ACHN (cell line): ENCODE measurements around the gene P3H3.
"Not testable (repeated sequence)": the region's sequence is repeated elsewhere in the genome, so short reads cannot be mapped to it uniquely, and the experiment has no call there.

Experiments used
- DNase-seq: peaks from one replicate; pipeline ENCODE4 v3.0.0-alpha.2; 2015
- in situ Hi-C: cut with HindIII; loops from 2 replicates; pipeline ENCODE4 v1.10.0; 2017; ENCODE audit warnings: low sequenced_read_pairs, low pct_ligation_motif_present, low pct_unique_long_range_greater_than_20kb

The P3H3 gene

GRCh38 chr12:6870304-6870703 is 42.1 kb downstream of the P3H3 start:
- DNase-seq, in situ Hi-C loops: not testable (repeated sequence)

- in situ Hi-C loops: no loop called here
- peak; percentile 67 for DNase-seq
Observed at GRCh38 chr12:6871052-6871957, 43.1 kb downstream of the P3H3 start.

GRCh38 chr12:6872073-6873048 is 44.2 kb downstream of the P3H3 start:
- DNase-seq: peak; percentile 88

DNA sequence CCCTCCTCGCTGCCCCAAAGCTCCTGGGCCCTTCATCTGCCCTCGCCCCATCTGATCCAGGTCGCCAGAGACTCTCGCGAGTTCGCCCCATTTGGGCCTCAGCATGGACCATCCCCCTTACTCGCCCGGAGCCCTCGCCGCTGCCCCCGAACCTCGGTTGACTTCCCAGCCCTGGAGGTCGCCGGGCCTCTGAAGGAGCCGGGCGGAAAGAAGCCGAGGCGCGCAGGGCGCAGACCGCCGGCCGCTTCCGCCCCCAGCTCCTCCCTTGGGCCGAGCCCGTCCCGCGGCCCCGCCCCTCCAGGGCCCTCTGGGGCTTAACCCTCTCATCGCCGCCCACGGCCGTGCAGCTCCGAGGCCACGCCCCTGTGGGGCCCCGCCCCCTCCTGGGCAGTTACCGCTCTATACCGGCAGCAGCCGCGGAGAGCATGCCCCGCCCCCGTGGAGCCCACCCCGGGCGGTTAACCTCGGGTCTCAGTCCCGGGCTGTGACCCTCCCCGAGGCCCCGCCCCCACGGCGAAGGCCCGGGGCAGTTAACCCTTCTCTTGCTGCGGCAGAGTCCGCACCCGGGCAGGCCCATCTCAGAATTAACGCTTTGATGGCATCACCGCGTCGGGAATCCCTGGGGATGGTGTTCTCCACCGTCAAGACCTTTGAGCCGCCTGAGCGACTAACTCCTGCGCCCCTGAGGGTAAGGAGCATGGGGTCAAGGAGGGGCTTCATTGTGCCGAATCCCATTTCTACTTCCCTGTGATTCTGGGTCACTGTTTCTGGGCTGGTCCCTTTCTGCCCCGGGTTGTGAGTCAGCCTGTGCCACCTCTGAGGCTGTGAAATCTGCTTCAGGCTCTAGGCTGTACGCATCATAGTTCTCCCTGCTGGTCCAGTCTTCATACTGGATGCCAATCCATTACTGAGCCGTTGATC is 45.1 kb downstream of the P3H3 start, which contains the start of gene SPSB2:
Gene SPSB2 (minus strand): TSS at position 210 of the 921 bp plus-strand sequence. CDS start 402 bp downstream, outside the sequence.
- peak; percentile 100 for DNase-seq
- in situ Hi-C loops: no loop called here

More at GRCh38 chr12:6872073-6873048, 44.2 kb downstream of the P3H3 start:
- in situ Hi-C loops: no loop called here

DNA sequence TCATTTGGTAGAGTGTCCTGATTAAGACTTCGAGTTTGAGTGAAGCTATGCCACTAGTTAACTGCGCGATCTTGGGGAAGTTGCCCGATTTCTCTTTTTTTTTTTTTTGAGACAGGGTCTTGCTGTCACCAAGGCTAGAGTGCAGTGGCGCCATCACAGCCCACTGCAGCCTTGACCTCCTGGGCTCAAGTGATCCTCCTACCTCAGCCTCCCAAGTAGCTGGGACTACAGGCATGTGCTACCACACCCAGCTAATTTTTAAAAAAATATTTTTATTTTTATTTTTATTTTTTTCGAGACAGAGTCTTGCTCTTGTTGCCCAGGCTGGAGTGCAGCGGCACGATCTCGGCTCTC is 45.8 kb downstream of the P3H3 start:
- DNase-seq, in situ Hi-C loops: not testable (repeated sequence)

DNA sequence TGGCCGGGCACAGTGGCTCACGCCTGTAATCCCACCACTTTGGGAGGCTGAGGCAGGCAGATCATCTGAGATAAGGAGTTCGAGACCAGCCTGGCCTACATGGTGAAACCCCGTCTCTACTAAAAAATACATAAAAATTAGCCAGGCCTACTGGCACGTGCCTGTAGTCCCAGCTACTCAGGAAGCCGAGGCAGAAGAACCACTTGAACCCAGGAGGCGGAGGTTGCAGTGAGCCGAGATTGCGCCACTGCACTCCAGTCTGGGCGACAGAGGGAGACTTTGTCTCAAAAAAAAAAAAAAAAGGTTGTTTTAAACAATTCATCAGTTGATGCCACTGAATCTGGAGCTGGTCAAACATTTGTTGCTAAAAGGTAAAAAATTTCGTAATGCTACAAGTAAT is 51.6 kb downstream of the P3H3 start:
- in situ Hi-C loops: not testable (repeated sequence)

DNA sequence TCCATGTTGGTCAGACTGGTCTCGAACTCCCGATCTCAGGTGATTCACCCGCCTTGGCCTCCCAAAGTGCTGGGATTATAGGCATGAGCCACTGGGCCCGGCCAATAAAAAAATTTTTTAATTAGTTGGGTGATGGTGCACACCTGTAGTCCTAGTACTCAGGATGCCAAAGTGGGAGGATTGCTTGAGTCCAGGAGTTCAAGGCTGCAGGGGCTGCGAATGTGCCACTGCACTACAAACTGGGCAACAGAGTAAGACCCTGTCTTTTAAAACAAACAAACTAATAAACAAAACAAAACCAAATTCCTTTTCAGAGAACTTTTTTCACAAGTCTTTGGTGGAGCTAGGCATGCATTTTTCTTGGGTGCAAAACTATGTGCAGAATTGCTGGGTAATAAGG is 55.0 kb downstream of the P3H3 start:
- in situ Hi-C loops: no loop called here
- DNase-seq: no peak

More for the DNA sequence above, 51.6 kb downstream of the P3H3 start:
- DNase-seq: not testable (repeated sequence)

DNA sequence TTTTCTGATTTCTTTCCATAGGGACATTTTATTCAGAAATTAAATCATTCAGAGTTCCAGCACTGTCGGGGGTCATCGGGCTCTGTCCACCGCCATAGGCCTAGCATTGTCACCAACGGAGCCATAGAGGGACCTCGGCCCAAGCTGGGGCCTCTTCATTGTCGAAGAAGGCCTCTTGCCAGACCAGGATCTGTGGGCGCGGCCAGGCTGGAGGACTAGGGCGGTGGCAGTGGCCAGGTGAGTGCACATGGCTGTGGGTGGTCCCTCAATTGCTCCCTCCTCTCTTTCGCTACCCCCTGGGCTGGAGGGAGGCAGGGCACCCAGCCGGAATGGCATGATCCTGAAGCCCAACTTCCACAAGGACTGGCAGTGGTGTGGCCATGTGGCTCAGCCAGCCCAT is 55.5 kb downstream of the P3H3 start:
- no peak for DNase-seq
- in situ Hi-C loops: no loop called here

DNA sequence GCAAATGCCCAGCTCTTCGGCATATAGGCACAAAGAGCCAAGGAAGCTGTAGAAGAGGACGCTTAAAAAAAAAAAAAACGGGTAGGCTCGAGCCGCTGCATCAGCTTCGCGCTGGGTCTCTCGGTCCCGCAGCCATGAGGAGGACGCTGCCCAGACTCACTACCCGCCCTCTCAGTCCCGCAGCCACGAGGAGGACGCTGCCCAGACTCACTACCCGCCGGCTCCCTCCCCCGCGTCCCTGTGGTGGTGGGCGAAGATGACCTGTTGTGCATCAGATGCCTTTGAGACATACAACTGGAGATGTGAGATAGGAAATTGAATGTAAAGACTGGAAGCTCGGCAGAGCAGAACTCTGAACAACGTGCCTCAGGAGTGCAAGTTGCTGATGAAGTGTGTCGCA is 56.3 kb downstream of the P3H3 start:
- in situ Hi-C loops: no loop called here
- DNase-seq: no peak

DNA sequence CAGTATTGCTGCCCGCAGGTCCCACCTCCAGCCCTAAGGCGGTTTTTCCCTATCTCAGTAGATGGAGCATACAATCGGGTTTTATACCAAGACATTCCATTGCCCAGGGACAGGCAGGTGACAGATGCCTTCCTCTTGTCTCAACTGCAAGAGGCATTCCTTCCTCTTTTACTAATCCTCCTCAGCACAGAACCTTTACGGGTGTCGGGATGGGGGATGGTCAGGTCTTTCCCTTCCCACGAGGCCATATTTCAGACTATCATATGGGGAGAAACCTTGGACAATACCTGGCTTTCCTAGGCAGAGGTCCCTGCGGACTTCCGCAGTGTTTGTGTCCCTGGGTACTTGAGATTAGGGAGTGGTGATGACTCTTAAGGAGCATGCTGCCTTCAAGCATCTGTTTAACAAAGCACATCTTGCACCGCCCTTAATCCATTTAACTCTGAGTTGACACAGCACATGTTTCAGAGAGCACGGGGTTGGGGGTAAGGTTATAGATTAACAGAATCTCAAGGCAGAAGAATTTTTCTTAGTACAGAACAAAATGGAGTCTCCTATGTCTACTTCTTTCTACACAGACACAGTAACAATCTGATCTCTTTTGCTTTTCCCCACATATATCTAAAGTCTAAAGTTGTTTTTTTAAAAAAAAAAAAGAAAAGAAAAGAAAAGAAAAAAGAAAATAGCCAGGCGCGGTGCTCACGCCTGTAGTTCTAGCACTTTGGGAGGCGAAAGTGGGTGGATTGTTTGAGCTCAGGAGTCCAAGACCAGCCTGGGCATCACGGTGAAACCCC is 58.2 kb downstream of the P3H3 start:
- DNase-seq, in situ Hi-C loops: not testable (repeated sequence)

GRCh38 chr12:6887460-6887859 is 59.3 kb downstream of the P3H3 start:
- in situ Hi-C loops: no loop called here
- DNase-seq: no peak

DNA sequence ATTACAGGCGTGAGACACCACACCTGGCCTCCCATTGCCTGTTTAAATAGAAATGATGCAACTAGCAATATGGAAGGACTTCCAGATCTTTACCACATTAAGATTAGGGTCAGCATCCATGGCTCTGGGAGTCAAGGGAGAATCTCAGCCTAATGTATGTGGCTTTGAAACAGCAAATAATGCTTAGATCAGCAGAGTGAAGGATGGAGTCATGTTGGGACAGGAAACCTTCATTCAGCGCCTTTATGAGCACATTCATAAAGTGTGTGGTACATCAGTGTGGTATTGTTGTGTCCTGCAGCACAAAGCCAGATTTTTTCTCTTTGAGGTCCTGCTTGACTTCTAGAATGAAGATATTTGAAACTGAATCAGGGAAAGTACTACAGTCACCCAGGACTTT is 60.2 kb downstream of the P3H3 start:
- in situ Hi-C loops: no loop called here
- DNase-seq: no peak

- in situ Hi-C loops, DNase-seq: not testable (repeated sequence)
Observed at GRCh38 chr12:6888794-6889193, 60.6 kb downstream of the P3H3 start.
